Inferior parietal cortex (tissue), 1 donor: ENCODE results near the gene ARHGAP19.

Experiments
- DNase-seq: peaks from one replicate; pipeline ENCODE4 v3.0.0-alpha.2; 2016; ENCODE audit errors: extremely low spot score

ARHGAP19 gene

GRCh38 chr10:97228775-97229157, 63.7 kb downstream of the ARHGAP19 start:
- no peak for DNase-seq

GRCh38 chr10:97228130-97228774, 64.2 kb downstream of the ARHGAP19 start:
- DNase-seq = no peak

GRCh38 chr10:97226398-97226797, 66.0 kb downstream of the ARHGAP19 start:
- no peak for DNase-seq

GRCh38 chr10:97224483-97225435, 67.7 kb downstream of the ARHGAP19 start:
- DNase-seq = no peak

- no peak for DNase-seq
These were observed 70.0 kb downstream of the ARHGAP19 start for GRCh38 chr10:97222326-97222961.

DNA sequence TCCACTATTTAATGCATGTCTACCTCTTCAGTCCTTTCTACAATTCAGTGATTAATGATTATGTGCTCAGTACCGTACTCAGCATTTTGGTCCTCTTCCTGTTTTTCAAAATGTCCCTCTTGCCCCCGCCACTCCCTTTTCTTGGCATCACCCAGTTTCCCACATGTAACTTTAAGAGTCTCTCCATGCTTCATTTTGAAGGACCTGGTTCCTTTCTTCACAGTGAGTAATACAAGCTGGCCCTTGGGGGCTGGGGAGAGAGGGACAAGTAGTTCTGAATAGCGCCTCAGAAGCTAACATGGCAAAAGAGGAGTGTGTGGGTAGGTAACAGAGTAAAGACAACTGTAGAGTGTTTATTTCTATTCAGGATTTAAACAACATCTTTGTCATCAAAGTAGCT, 72.1 kb downstream of the ARHGAP19 start:
- no peak for DNase-seq

- no peak for DNase-seq
These were observed 75.1 kb downstream of the ARHGAP19 start for GRCh38 chr10:97217299-97217698.

GRCh38 chr10:97215619-97216260, 76.7 kb downstream of the ARHGAP19 start:
- DNase-seq = no peak

DNA sequence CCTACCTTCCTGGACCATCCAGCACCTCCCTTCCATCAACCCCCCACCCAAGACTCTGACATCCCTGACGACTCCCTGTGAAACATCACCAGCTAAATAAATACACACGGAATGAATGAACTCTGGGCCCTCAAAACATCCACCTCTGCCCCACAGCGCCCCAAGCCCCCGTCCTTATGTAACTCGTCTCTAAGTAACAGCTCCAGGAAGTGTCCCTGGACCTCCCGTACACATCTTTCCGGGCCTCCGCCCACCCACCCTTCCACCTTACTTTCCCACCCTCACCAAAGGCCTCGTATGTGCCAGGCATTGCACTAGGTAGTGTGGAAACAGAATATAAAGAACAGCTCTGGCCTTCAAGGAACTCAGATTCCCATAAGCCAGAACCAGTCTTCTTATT, 79.0 kb downstream of the ARHGAP19 start:
- no peak for DNase-seq

- DNase-seq = no peak
These were observed 81.2 kb downstream of the ARHGAP19 start for GRCh38 chr10:97211229-97211628.

GRCh38 chr10:97210543-97210960, 81.9 kb downstream of the ARHGAP19 start:
- peak; percentile 92 for DNase-seq

GRCh38 chr10:97207756-97208346, 84.6 kb downstream of the ARHGAP19 start:
- DNase-seq = no peak

GRCh38 chr10:97207131-97207530, 85.3 kb downstream of the ARHGAP19 start:
- no peak for DNase-seq

- DNase-seq = no peak
These were observed 87.4 kb downstream of the ARHGAP19 start for GRCh38 chr10:97204826-97205679.

DNA sequence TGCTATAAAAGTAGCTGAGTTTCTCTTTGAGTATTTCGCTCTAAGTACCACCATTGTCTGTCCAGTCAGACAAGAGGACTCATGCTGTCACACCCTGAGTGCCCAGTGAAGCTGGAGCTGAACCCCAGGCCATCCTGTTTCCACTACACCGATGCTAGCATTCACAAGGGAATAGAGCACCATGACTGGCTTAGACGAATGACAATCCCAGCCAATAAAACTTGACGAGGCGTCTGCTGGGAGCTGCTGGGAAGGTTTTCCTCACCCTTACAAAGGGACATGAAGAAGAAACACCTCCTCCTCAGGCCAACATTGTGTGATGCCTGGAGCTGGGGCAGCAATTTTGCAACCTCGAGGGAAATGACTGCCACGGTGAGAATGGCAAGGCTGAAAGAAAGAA, 89.2 kb downstream of the ARHGAP19 start:
- DNase-seq = no peak

- no peak for DNase-seq
These were observed 91.8 kb downstream of the ARHGAP19 start for GRCh38 chr10:97200616-97201015.

- no peak for DNase-seq
These were observed 93.3 kb downstream of the ARHGAP19 start for GRCh38 chr10:97199152-97199551.

GRCh38 chr10:97197030-97197500, 95.4 kb downstream of the ARHGAP19 start:
- no peak for DNase-seq

- no peak for DNase-seq
These were observed 96.0 kb downstream of the ARHGAP19 start for GRCh38 chr10:97196223-97197029.
